HepG2 (cell line): Measurements from ENCODE around the gene GRK6. TPM values are rescaled to one million over a fixed set of nuclear protein-coding genes. Genes with fewer than 3 reads are reported as not detected.

Source experiments
- ARID4A ChIP-seq: sonication (generic); formaldehyde crosslinking; IDR thresholded peaks from 2 replicates; pipeline ENCODE4 v1.5.0; 2020; ENCODE audit warnings: mild to moderate bottlenecking, missing genetic modification reagents, borderline replicate concordance
- GMEB1 ChIP-seq: sonication (generic); formaldehyde crosslinking; IDR thresholded peaks from 2 replicates; pipeline ENCODE4 v1.5.1; 2020; ENCODE audit warnings: missing genetic modification reagents, mild to moderate bottlenecking, borderline replicate concordance
- HDAC1 ChIP-seq: sonication (generic); formaldehyde crosslinking; IDR thresholded peaks from 2 replicates; pipeline ENCODE4 v1.5.1; 2020; ENCODE audit warnings: mild to moderate bottlenecking, missing genetic modification reagents
- HMGXB4 ChIP-seq, 2 experiments: sonication (generic) in 1 of 2; formaldehyde crosslinking in 1 of 2; IDR thresholded peaks; 2 replicates each; pipeline versions ENCODE4 v1.4.0 to v1.6.1; 2018 to 2020; ENCODE audit warnings: missing genetic modification reagents in 2 of 2, borderline replicate concordance in 1 of 2, low read depth in 1 of 2, mild to moderate bottlenecking in 1 of 2, missing biosample characterization in 1 of 2
- MXD1 ChIP-seq: sonication (generic); formaldehyde crosslinking; IDR thresholded peaks from 2 replicates; pipeline ENCODE4 v1.4.0; 2020; ENCODE audit warnings: mild to moderate bottlenecking, missing genetic modification reagents
- NPAS2 ChIP-seq: sonication (generic); formaldehyde crosslinking; IDR thresholded peaks from 2 replicates; pipeline ENCODE4 v1.8.0; 2022; ENCODE audit warnings: mild to moderate bottlenecking, missing genetic modification reagents, borderline replicate concordance
- TBX3 ChIP-seq: fragments of 450-650 bp; IDR thresholded peaks from 2 replicates; pipeline ENCODE4 v1.6.1; 2017; ENCODE audit warnings: antibody characterized with exemption, mild to moderate bottlenecking, inconsistent platforms, borderline replicate concordance
- ZBTB2 ChIP-seq: sonication (generic); formaldehyde crosslinking; IDR thresholded peaks from 2 replicates; pipeline ENCODE4 v1.8.0; 2022; ENCODE audit warnings: low read depth, missing genetic modification reagents
- ZBTB38 ChIP-seq: sonication (generic); formaldehyde crosslinking; IDR thresholded peaks from 2 replicates; pipeline ENCODE4 v1.5.1; 2020; ENCODE audit warnings: mild to moderate bottlenecking, missing genetic modification reagents
- ZBTB7B ChIP-seq: sonication (generic); formaldehyde crosslinking; IDR thresholded peaks from 2 replicates; pipeline ENCODE4 v1.4.0; 2020; ENCODE audit warnings: missing genetic modification reagents
- ZFP36 ChIP-seq: fragments of 150-350 bp; IDR thresholded peaks from 2 replicates; pipeline ENCODE4 v1.6.1; 2018; ENCODE audit warnings: borderline replicate concordance, low read length, low read depth; ENCODE audit not compliant: partially characterized antibody
- ZNF275 ChIP-seq: sonication (generic); formaldehyde crosslinking; IDR thresholded peaks from 2 replicates; pipeline ENCODE4 v1.8.0; 2022; ENCODE audit warnings: missing genetic modification reagents, mild to moderate bottlenecking, inconsistent platforms, borderline replicate concordance
- ZNF430 ChIP-seq: sonication (generic); formaldehyde crosslinking; IDR thresholded peaks from 2 replicates; pipeline ENCODE4 v1.9.0; 2021; ENCODE audit warnings: mild to moderate bottlenecking, missing genetic modification reagents
- ZNF556 ChIP-seq: sonication (generic); formaldehyde crosslinking; IDR thresholded peaks from 2 replicates; pipeline ENCODE4 v1.4.0; 2020; ENCODE audit warnings: mild to moderate bottlenecking, missing genetic modification reagents, borderline replicate concordance
- polyA plus RNA-seq, 8 experiments: library from polyadenylated mRNA; depleted of rRNA in 3 of 8; stranded (reverse) in 7 of 8; unstranded in 1 of 8; fragments of >200 nt; fragmentation: Illumina TruSeq in 4 of 8; extraction: Trizol in 4 of 8; gene quantifications; 2 replicates each; pipeline versions ENCODE4 v1.2.1 to v1.2.3, GENCODE V29; 2011 to 2016; ENCODE audit warnings: low read depth in 4 of 8, missing spikeins in 1 of 8, mixed read lengths in 1 of 8; ENCODE audit not compliant: insufficient read depth in 1 of 8
- total RNA-seq, 5 experiments: library from RNA; depleted of rRNA; stranded (reverse); fragments of >200 nt; fragmentation: Illumina TruSeq; extraction: Trizol; gene quantifications; 2 replicates each; pipeline ENCODE4 v1.2.3, GENCODE V29; 2016; ENCODE audit warnings: low read depth in 1 of 5

The GRK6 gene
- total and polyA plus RNA-seq, 2 of the 13 experiments (the other 11 are each of a cell fraction or from before 2014, with no cell fraction given): 13.2 to 19.9 TPM

- TF ChIP-seq MXD1 (CRISPR knock-in tag) (no peak), TBX3 (no peak), GMEB1 (CRISPR knock-in tag) (0 out of 2 replicates have a peak, but pooled peaks have one; percentile 31), ZBTB2 (CRISPR knock-in tag) (no peak), ZBTB7B (CRISPR knock-in tag) (no peak), ZNF556 (CRISPR knock-in tag) (0 out of 2 replicates have a peak, but pooled peaks have one; percentile 78), HMGXB4 (CRISPR knock-in tag; IDR thresholded peaks at IDR 0.05; ENCODE audit: borderline replicate concordance in 1 of 2, low read depth in 1 of 2) (peak; percentile 61 to 63; a peak in 3 of 4 replicates), ZFP36 (no peak), ZNF430 (CRISPR knock-in tag) (no peak), ZNF275 (CRISPR knock-in tag) (no peak), NPAS2 (CRISPR knock-in tag) (no peak), ZBTB38 (CRISPR knock-in tag) (no peak), ARID4A (CRISPR knock-in tag) (peak; percentile 62; the same call in 1 of the 2 replicates), HDAC1 (peak; percentile 61; the same call in 1 of the 2 replicates)
Measured at GRCh38 chr5:177378884-177379883, 47.3 kb upstream of the GRK6 start (continued).
